Naive thymus-derived CD4-positive, alpha-beta T cell (primary cell): Measurements from ENCODE around the gene PCDHGA6. TPM values are rescaled to one million over a fixed set of nuclear protein-coding genes. Genes with fewer than 3 reads are reported as not detected.

Experiments
- ATAC-seq: fragments of 150-1000 bp; cut with Tn5 transposase; 2 replicates; pipeline ENCODE4 v1.10.0; 2021; ENCODE audit warnings: mild to moderate bottlenecking, moderate library complexity
- CTCF ChIA-PET: fragments of 350-600 bp; sonication (Branson Sonifier 250); formaldehyde crosslinking; loops from one replicate; lab custom pipeline; 2021; ENCODE audit warnings: antibody characterized with exemption; lab: Charles Lee
- POLR2A ChIA-PET: fragments of 350-600 bp; sonication (Branson Sonifier 250); formaldehyde crosslinking; loops from one replicate; lab custom pipeline; 2021; ENCODE audit warnings: antibody characterized with exemption, inconsistent platforms; lab: Charles Lee
- DNase-seq, 9 donors: peaks; one replicate each; pipeline versions ENCODE4 v3.0.0 to v3.0.0-alpha.2; 2020 to 2022; ENCODE audit warnings: mixed read lengths in 1 of 9
- H3K27ac ChIP-seq: one replicate; pipeline ENCODE4 v1.7.0; 2013; ENCODE audit warnings: mild to moderate bottlenecking, low read depth, low read length, moderate library complexity
- H3K27me3 ChIP-seq, 2 donors: one replicate each; pipeline ENCODE4 v1.7.0; 2013; ENCODE audit warnings: low read length in 2 of 2, mild to moderate bottlenecking in 2 of 2, moderate library complexity in 2 of 2; ENCODE audit not compliant: control insufficient read depth in 2 of 2, insufficient read depth in 2 of 2
- H3K36me3 ChIP-seq, 3 experiments: 1 replicate in 2 of 3; 2 replicates in 1 of 3; pipeline ENCODE4 v1.7.0; 2013; ENCODE audit warnings: low read length in 3 of 3, mild to moderate bottlenecking in 3 of 3, moderate library complexity in 1 of 3; ENCODE audit not compliant: insufficient read depth in 3 of 3, control insufficient read depth in 2 of 3
- H3K4me1 ChIP-seq, 2 donors: one replicate each; pipeline ENCODE4 v1.7.0; 2013; ENCODE audit warnings: low read length in 2 of 2, mild to moderate bottlenecking in 2 of 2, moderate library complexity in 1 of 2; ENCODE audit not compliant: control insufficient read depth in 2 of 2, insufficient read depth in 2 of 2
- H3K4me3 ChIP-seq: 2 replicates; pipeline ENCODE4 v1.7.0; 2013; ENCODE audit warnings: mild to moderate bottlenecking, low read length
- H3K9me3 ChIP-seq, 3 experiments: 1 replicate in 2 of 3; 2 replicates in 1 of 3; pipeline ENCODE4 v1.7.0; 2013; ENCODE audit warnings: low read length in 3 of 3; ENCODE audit not compliant: control insufficient read depth in 2 of 3
- H3K27ac Mint-ChIP-seq, 9 donors: one replicate each; pipeline ENCODE4 v1.8.0; 2020 to 2022; ENCODE audit warnings: mixed read lengths in 9 of 9, mild to moderate bottlenecking in 8 of 9, moderate library complexity in 5 of 9, inconsistent platforms in 2 of 9
- H3K27me3 Mint-ChIP-seq, 5 donors: one replicate each; pipeline ENCODE4 v1.8.0; 2021 to 2022; ENCODE audit warnings: mixed read lengths in 5 of 5, mild to moderate bottlenecking in 1 of 5
- H3K36me3 Mint-ChIP-seq, 5 donors: one replicate each; pipeline ENCODE4 v1.8.0; 2020 to 2022; ENCODE audit warnings: mixed read lengths in 5 of 5, mild to moderate bottlenecking in 3 of 5, inconsistent platforms in 1 of 5
- H3K4me1 Mint-ChIP-seq, 7 donors: one replicate each; pipeline ENCODE4 v1.8.0; 2020 to 2022; ENCODE audit warnings: mixed read lengths in 7 of 7, mild to moderate bottlenecking in 3 of 7, inconsistent platforms in 1 of 7
- H3K4me3 Mint-ChIP-seq, 10 donors: one replicate each; pipeline ENCODE4 v1.8.0; 2020 to 2022; ENCODE audit warnings: mild to moderate bottlenecking in 10 of 10, mixed read lengths in 10 of 10, moderate library complexity in 6 of 10, inconsistent platforms in 2 of 10
- H3K9me3 Mint-ChIP-seq, 11 donors: one replicate each; pipeline ENCODE4 v1.8.0; 2020 to 2022; ENCODE audit warnings: mixed read lengths in 11 of 11, mild to moderate bottlenecking in 4 of 11, inconsistent platforms in 1 of 11, moderate library complexity in 1 of 11
- intact Hi-C, 2 donors: fragments of 100-400 bp; cut with micrococcal nuclease; formaldehyde crosslinking; loops; one replicate each; pipeline ENCODE4 v1.15.1; 2023
- polyA plus RNA-seq, 2 donors: library from polyadenylated mRNA; unstranded; fragments of 300-500 nt; fragmentation: Illumina TruSeq; gene quantifications; one replicate each; pipeline ENCODE4 v1.2.3, GENCODE V29; 2021
- total RNA-seq, 6 experiments: library from RNA in 5 of 6; stranded (reverse) in 5 of 6; gene quantifications; 1 replicate in 5 of 6; 2 replicates in 1 of 6; pipeline ENCODE4 v1.2.3 and lab custom pipeline; 2021 to 2026

Gene PCDHGA6
- total and polyA plus RNA-seq, 7 experiments from 2014 or later = 0.24 to 0.70 (median 0.35) TPM; not detected in 2

GRCh38 chr5:141356950-141357349 lies 16.7 kb upstream of the PCDHGA6 start:
- no peak overlapping the region for H3K4me3 ChIP-seq
- ChIA-PET CTCF (no interaction called here), POLR2A (no interaction called here)
- intact Hi-C loops = loop anchor here in 1 of 2 donors (5.0 kb wide), 1 partner anchor 155 kb away; no protein-coding TSS in a partner anchor
- ATAC-seq (no peak), DNase-seq (no peak)
- Mint-ChIP-seq H3K4me3 (no peak overlapping the region), H3K36me3 (peaks cover 0 to 33% (median 14%) of the 10 kb centered on the region in 5 donors), H3K4me1 (peaks cover 0 to 5% (median 2%) of the 10 kb centered on the region in 7 donors), H3K9me3 (peaks cover 8 to 91% (median 50%) of the 10 kb centered on the region in 11 donors), H3K27me3 (peaks cover 35 to 90% (median 81%) of the 10 kb centered on the region in 5 donors), H3K27ac (no peak overlapping the region)
- no peaks in the 10 kb centered on the region for H3K36me3 ChIP-seq
- H3K9me3 ChIP-seq = peaks cover 0 to 52% (median 0%) of the 10 kb centered on the region in 3 experiments
- no peaks in the 10 kb centered on the region for H3K4me1 ChIP-seq
- H3K27me3 ChIP-seq = peaks cover 0 to 7% of the 10 kb centered on the region in 2 donors
- H3K27ac ChIP-seq = no peak overlapping the region

DNA sequence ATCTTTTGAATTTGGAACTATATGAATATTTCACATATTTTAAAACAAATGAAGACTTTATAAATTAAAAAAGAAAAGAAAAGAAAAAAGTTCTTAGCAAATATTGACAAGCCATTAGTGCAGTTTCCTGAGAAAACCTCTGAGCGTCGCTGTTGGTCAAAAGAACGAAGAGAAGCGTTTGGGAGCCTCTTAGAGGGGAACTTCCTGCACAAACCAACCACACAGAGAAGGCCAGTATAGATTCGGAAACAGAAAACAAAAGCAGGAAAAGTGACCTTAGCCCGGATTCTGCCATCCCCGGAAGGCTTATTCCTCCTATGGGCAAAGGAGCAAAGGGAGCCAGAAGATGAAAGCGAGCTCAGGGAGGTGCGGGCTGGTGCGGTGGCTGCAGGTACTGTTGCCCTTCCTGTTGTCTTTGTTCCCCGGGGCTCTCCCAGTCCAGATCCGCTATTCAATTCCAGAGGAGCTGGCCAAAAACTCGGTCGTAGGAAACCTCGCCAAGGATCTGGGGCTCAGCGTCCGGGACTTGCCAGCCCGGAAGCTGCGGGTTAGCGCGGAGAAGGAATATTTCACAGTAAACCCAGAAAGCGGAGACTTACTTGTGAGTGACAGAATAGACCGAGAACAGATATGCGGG lies 13.8 kb upstream of the PCDHGA6 start, which contains the start of gene PCDHGB2:
Gene PCDHGB2, plus strand, starts transcription at position 205 of the 637 bp plus-strand sequence. Its CDS starts 142 bp downstream, at position 347.
- Mint-ChIP-seq H3K9me3 (peaks cover 20 to 92% (median 59%) of the 10 kb centered on the region in 11 donors), H3K27ac (peak within 1 kb of the TSS in 3 of 9 donors; percentile 48 to 57 (median 56)), H3K4me3 (peak within 1 kb of the TSS; percentile 33 to 87 (median 78)), H3K4me1 (peaks cover 0 to 6% (median 3%) of the 10 kb centered on the region in 7 donors), H3K27me3 (peaks cover 37 to 90% (median 87%) of the 10 kb centered on the region in 5 donors), H3K36me3 (peaks cover 6 to 36% (median 18%) of the 10 kb centered on the region in 5 donors)
- intact Hi-C loops = loop anchor here in 1 of 2 donors (1.0 to 10.0 kb wide), 6 partner anchors 57 to 205 kb away; partner anchors contain the start of gene PCDHGB7
- CTCF ChIA-PET = no interaction called here
- POLR2A ChIA-PET = no interaction called here
- DNase-seq (peak in 1 of 9 donors; percentile 22), ATAC-seq (peak; percentile 54)
- Histone ChIP-seq H3K27ac (no peak within 1 kb of the TSS), H3K4me3 (peak within 1 kb of the TSS; percentile 43), H3K27me3 (peaks cover 5 to 19% of the 10 kb centered on the region in 2 donors), H3K4me1 (no peaks in the 10 kb centered on the region), H3K9me3 (peaks cover 0 to 62% (median 0%) of the 10 kb centered on the region in 3 experiments), H3K36me3 (no peaks in the 10 kb centered on the region)

- peaks cover 0 to 62% (median 0%) of the 10 kb centered on the region in 3 experiments for H3K9me3 ChIP-seq
- intact Hi-C loops = loop anchor here in 1 of 2 donors (5.0 to 10.0 kb wide), 2 partner anchors 57 to 126 kb away; partner anchors contain the start of gene PCDHGB7
Measured at GRCh38 chr5:141360685-141361084, 13.0 kb upstream of the PCDHGA6 start.

DNA sequence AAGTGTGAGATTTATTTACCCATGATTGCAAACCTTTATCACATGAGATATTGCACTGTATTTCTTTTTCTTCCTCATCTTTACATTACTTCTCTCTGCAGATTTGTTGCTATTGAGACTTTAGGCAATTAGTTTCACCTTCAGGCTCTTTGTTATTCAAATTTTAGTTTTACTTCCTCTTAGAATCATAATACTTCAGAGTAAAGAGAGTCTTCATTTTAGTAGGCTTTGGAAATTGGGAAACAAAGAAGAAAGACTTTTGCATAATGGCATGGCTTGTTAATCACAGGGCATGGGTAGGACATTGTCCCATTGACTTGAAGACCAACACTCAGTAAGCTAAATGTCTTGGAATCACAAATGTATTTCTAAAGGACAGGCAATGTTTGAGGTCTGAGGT lies 11.0 kb upstream of the PCDHGA6 start:
- Histone ChIP-seq H3K27me3 (peaks cover 5 to 27% of the 10 kb centered on the region in 2 donors), H3K4me3 (no peak overlapping the region), H3K36me3 (no peaks in the 10 kb centered on the region), H3K4me1 (no peaks in the 10 kb centered on the region), H3K27ac (no peak overlapping the region), H3K9me3 (peaks cover 0 to 54% (median 0%) of the 10 kb centered on the region in 3 experiments)
- peaks cover 48 to 88% (median 83%) of the 10 kb centered on the region in 5 donors for H3K27me3 Mint-ChIP-seq
- H3K9me3 Mint-ChIP-seq = peaks cover 16 to 89% (median 66%) of the 10 kb centered on the region in 11 donors
- peak overlapping the region in 2 of 9 donors; percentile 22 to 70 for H3K27ac Mint-ChIP-seq
- ChIA-PET CTCF (interaction anchor here (0.5 kb wide), 1 partner anchor 47 kb away, joined by 7 read pairs; no protein-coding TSS in a partner anchor), POLR2A (no interaction called here)
- intact Hi-C loops = loop anchor here in 1 of 2 donors (5.0 to 10.0 kb wide), 2 partner anchors 55 to 128 kb away; partner anchors contain the start of gene PCDHGB7
- DNase-seq = no peak
- H3K4me1 Mint-ChIP-seq = peaks cover 0 to 6% (median 3%) of the 10 kb centered on the region in 7 donors
- H3K36me3 Mint-ChIP-seq = peaks cover 8 to 42% (median 19%) of the 10 kb centered on the region in 5 donors
- peak overlapping the region in 2 of 10 donors; percentile 2 to 13 for H3K4me3 Mint-ChIP-seq
- no peak for ATAC-seq

More at GRCh38 chr5:141360685-141361084, 13.0 kb upstream of the PCDHGA6 start:
- Mint-ChIP-seq H3K36me3 (peaks cover 8 to 39% (median 22%) of the 10 kb centered on the region in 5 donors), H3K27ac (peak overlapping the region in 1 of 9 donors; percentile 57), H3K4me3 (peak overlapping the region in 3 of 10 donors; percentile 9 to 87 (median 81)), H3K9me3 (peaks cover 20 to 92% (median 63%) of the 10 kb centered on the region in 11 donors), H3K4me1 (peaks cover 0 to 6% (median 3%) of the 10 kb centered on the region in 7 donors), H3K27me3 (peaks cover 45 to 90% (median 88%) of the 10 kb centered on the region in 5 donors)
- Histone ChIP-seq H3K27ac (no peak overlapping the region), H3K27me3 (peaks cover 5 to 24% of the 10 kb centered on the region in 2 donors), H3K36me3 (no peaks in the 10 kb centered on the region), H3K4me1 (no peaks in the 10 kb centered on the region), H3K4me3 (peak overlapping the region; percentile 43)
- ChIA-PET CTCF (no interaction called here), POLR2A (no interaction called here)
- no peak for DNase-seq
- no peak for ATAC-seq

- Histone ChIP-seq H3K4me1 (no peaks in the 10 kb centered on the region), H3K9me3 (peaks cover 0 to 54% (median 0%) of the 10 kb centered on the region in 3 experiments), H3K36me3 (no peaks in the 10 kb centered on the region), H3K27ac (no peak within 1 kb of the TSS), H3K4me3 (no peak within 1 kb of the TSS), H3K27me3 (peaks cover 5 to 32% of the 10 kb centered on the region in 2 donors)
- no peak for ATAC-seq
- CTCF ChIA-PET = no interaction called here
- DNase-seq = no peak
- Mint-ChIP-seq H3K4me1 (peaks cover 0 to 6% (median 3%) of the 10 kb centered on the region in 7 donors), H3K9me3 (peaks cover 12 to 93% (median 64%) of the 10 kb centered on the region in 11 donors), H3K27ac (peak within 1 kb of the TSS in 2 of 9 donors; percentile 23 to 74), H3K36me3 (peaks cover 8 to 37% (median 19%) of the 10 kb centered on the region in 5 donors), H3K4me3 (peak within 1 kb of the TSS in 2 of 10 donors; percentile 9 to 21), H3K27me3 (peaks cover 52 to 91% (median 84%) of the 10 kb centered on the region in 5 donors)
- POLR2A ChIA-PET = no interaction called here
- intact Hi-C loops = loop anchor here in 1 of 2 donors (5.0 to 10.0 kb wide), 2 partner anchors 53 to 129 kb away; partner anchors contain the start of gene PCDHGB7
Measured at GRCh38 chr5:141363952-141364660, 9.6 kb upstream of the PCDHGA6 start, which contains the start of gene PCDHGA5. TSS of gene PCDHGA5 (plus strand) at chr5:141364162. CDS start at chr5:141364331, 169 bp downstream.
